ENCODE measurements around the gene DMRTC2. TPM values are rescaled to one million over a fixed set of nuclear protein-coding genes. Genes with fewer than 3 reads are reported as not detected.
A peak's percentile ranks its signal among the peaks of the same experiment; 100 is the strongest.

The DMRTC2 gene
- total RNA-seq, 1 donor from 2014 or later, result not detected

- Histone ChIP-seq H3K4me3 (ENCODE audit: low read length in 3 of 3) (no peak within 1 kb of the TSS), H3K9me3 (ENCODE audit: control insufficient read depth in 3 of 3, low read length in 3 of 3) (no peaks in the 10 kb centered on the region), H3K9ac (ENCODE audit: low read depth in 1 of 3, low read length in 3 of 3) (no peak within 1 kb of the TSS), H3K4me1 (ENCODE audit: control insufficient read depth in 3 of 3, insufficient read depth in 3 of 3, low read length in 3 of 3) (peaks cover 0 to 7% (median under 1%) of the 10 kb centered on the region in 3 donors), H3K27me3 (ENCODE audit: control insufficient read depth in 3 of 3, insufficient read depth in 3 of 3, low read length in 3 of 3) (peaks cover 0 to 7% (median 0%) of the 10 kb centered on the region in 3 donors), H3K36me3 (ENCODE audit: control insufficient read depth in 3 of 3, insufficient read depth in 3 of 3, low read length in 3 of 3) (peaks cover 0 to 2% (median 0%) of the 10 kb centered on the region in 3 donors), H3K27ac (ENCODE audit: low read depth, low read length) (no peak within 1 kb of the TSS)
These were observed 32.3 kb downstream of the DMRTC2 start, which contains the start of gene CD79A for GRCh38 chr19:41876847-41877832. Gene CD79A (plus strand): TSS chr19:41877279. CDS start chr19:41877305, 26 bp downstream.

- Histone ChIP-seq H3K9ac (ENCODE audit: low read depth in 1 of 3, low read length in 3 of 3) (no peak overlapping the region), H3K4me3 (ENCODE audit: low read length in 3 of 3) (no peak overlapping the region), H3K27me3 (ENCODE audit: control insufficient read depth in 3 of 3, insufficient read depth in 3 of 3, low read length in 3 of 3) (peaks cover 0 to 7% (median 0%) of the 10 kb centered on the region in 3 donors), H3K4me1 (ENCODE audit: control insufficient read depth in 3 of 3, insufficient read depth in 3 of 3, low read length in 3 of 3) (peaks cover 6 to 13% (median 6%) of the 10 kb centered on the region in 3 donors), H3K9me3 (ENCODE audit: control insufficient read depth in 3 of 3, low read length in 3 of 3) (no peaks in the 10 kb centered on the region), H3K27ac (ENCODE audit: low read depth, low read length) (no peak overlapping the region), H3K36me3 (ENCODE audit: control insufficient read depth in 3 of 3, insufficient read depth in 3 of 3, low read length in 3 of 3) (no peaks in the 10 kb centered on the region)
These were observed 33.4 kb downstream of the DMRTC2 start for GRCh38 chr19:41877916-41878905.

- peaks cover 10 to 18% (median 10%) of the 10 kb centered on the region in 3 donors for H3K4me1 ChIP-seq (ENCODE audit: control insufficient read depth in 3 of 3, insufficient read depth in 3 of 3, low read length in 3 of 3)
- no peaks in the 10 kb centered on the region for H3K9me3 ChIP-seq (ENCODE audit: control insufficient read depth in 3 of 3, low read length in 3 of 3)
- H3K4me3 ChIP-seq (ENCODE audit: low read length in 3 of 3), result no peak overlapping the region
- no peak overlapping the region for H3K27ac ChIP-seq (ENCODE audit: low read depth, low read length)
- H3K36me3 ChIP-seq (ENCODE audit: control insufficient read depth in 3 of 3, insufficient read depth in 3 of 3, low read length in 3 of 3), result no peaks in the 10 kb centered on the region
- peaks cover 0 to 7% (median 0%) of the 10 kb centered on the region in 3 donors for H3K27me3 ChIP-seq (ENCODE audit: control insufficient read depth in 3 of 3, insufficient read depth in 3 of 3, low read length in 3 of 3)
- H3K9ac ChIP-seq (ENCODE audit: low read depth in 1 of 3, low read length in 3 of 3), result no peak overlapping the region
These were observed 34.2 kb downstream of the DMRTC2 start for GRCh38 chr19:41879080-41879479.

- H3K27ac ChIP-seq (ENCODE audit: low read depth, low read length), result no peak overlapping the region
- no peaks in the 10 kb centered on the region for H3K36me3 ChIP-seq (ENCODE audit: control insufficient read depth in 3 of 3, insufficient read depth in 3 of 3, low read length in 3 of 3)
- no peaks in the 10 kb centered on the region for H3K9me3 ChIP-seq (ENCODE audit: control insufficient read depth in 3 of 3, low read length in 3 of 3)
- H3K4me3 ChIP-seq (ENCODE audit: low read length in 3 of 3), result no peak overlapping the region
- H3K4me1 ChIP-seq (ENCODE audit: control insufficient read depth in 3 of 3, insufficient read depth in 3 of 3, low read length in 3 of 3), result peaks cover 14 to 24% (median 15%) of the 10 kb centered on the region in 3 donors
- H3K27me3 ChIP-seq (ENCODE audit: control insufficient read depth in 3 of 3, insufficient read depth in 3 of 3, low read length in 3 of 3), result peaks cover 0 to 7% (median 0%) of the 10 kb centered on the region in 3 donors
- H3K9ac ChIP-seq (ENCODE audit: low read depth in 1 of 3, low read length in 3 of 3), result no peak overlapping the region
These were observed 35.0 kb downstream of the DMRTC2 start for GRCh38 chr19:41879670-41880328.

DNA sequence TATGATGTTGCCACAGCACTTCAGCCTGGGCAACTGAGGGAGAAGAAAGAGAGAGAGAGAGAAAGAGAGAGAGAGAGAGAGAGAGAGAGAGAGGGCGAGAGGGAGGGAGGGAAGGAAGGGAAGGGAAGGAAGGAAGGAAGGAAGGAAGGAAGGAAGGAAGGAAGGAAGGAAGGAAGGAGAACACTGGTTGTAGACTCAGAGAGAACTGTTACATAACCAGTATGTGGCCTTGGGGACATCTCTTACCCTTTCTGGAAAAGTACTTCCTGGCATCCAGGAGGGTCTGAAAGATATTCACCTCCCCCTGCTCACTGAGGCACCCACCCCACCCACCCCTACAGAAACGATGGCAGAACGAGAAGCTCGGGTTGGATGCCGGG lies 35.5 kb downstream of the DMRTC2 start:
- H3K9ac ChIP-seq (ENCODE audit: low read depth in 1 of 3, low read length in 3 of 3), result no peak overlapping the region
- H3K4me1 ChIP-seq (ENCODE audit: control insufficient read depth in 3 of 3, insufficient read depth in 3 of 3, low read length in 3 of 3), result peaks cover 17 to 28% (median 19%) of the 10 kb centered on the region in 3 donors
- no peaks in the 10 kb centered on the region for H3K9me3 ChIP-seq (ENCODE audit: control insufficient read depth in 3 of 3, low read length in 3 of 3)
- H3K4me3 ChIP-seq (ENCODE audit: low read length in 3 of 3), result no peak overlapping the region
- no peaks in the 10 kb centered on the region for H3K36me3 ChIP-seq (ENCODE audit: control insufficient read depth in 3 of 3, insufficient read depth in 3 of 3, low read length in 3 of 3)
- peaks cover 0 to 7% (median 0%) of the 10 kb centered on the region in 3 donors for H3K27me3 ChIP-seq (ENCODE audit: control insufficient read depth in 3 of 3, insufficient read depth in 3 of 3, low read length in 3 of 3)
- H3K27ac ChIP-seq (ENCODE audit: low read depth, low read length), result no peak overlapping the region

DNA sequence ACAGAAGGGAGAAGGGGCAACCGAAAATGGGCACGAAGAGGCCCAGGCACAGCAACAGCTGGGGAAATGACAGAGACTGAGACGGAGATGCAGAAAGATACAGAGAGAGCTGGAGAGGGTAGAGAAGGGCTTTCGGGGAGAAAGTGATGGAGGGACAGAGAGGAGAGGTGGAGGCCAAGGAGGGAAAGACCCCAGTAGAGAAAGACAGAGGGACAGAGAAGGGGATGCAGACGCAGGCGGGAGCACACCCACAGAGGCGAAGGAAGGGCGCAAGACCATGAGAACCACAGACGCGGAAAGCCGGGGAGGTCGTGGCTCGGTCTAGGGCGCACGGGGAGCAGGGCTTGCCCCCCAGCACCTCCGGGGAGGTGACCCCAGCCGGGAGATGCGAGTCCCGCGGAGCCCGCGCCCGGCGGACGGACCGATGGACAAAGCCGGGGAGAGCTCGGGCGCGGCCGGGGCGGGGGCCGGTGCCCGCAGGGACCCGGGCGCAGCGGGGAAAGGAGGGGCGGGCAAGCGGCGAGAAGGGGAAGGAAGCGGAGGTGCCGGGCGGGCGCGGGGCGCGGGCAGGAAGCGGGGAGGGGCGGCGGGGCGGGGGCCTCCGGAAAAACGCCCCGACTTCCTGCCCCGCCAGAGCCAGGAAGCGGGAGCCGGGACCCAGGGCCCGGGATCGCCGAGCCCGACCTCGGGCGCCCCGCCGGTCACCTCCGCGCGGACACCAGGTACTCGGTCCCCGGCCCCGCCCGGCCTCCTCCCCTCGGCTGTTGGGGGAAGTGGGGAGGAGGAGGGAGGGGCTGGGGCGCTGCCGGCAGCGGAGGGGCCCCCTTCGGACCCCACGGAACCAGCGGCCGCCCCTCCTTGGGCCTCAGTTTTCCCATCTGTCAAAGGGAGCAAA lies 38.0 kb downstream of the DMRTC2 start, which contains the start of gene ARHGEF1:
ARHGEF1 (plus strand) TSS at position 617 of the 895 bp plus-strand sequence. CDS start 4,899 bp downstream, outside the sequence.
- peak within 1 kb of the TSS; percentile 73 for H3K27ac ChIP-seq (ENCODE audit: low read depth, low read length)
- H3K27me3 ChIP-seq (ENCODE audit: control insufficient read depth in 3 of 3, insufficient read depth in 3 of 3, low read length in 3 of 3), result peaks cover 0 to 5% (median 0%) of the 10 kb centered on the region in 3 donors
- peak within 1 kb of the TSS; percentile 71 to 82 (median 75) for H3K9ac ChIP-seq (ENCODE audit: low read depth in 1 of 3, low read length in 3 of 3)
- H3K9me3 ChIP-seq (ENCODE audit: control insufficient read depth in 3 of 3, low read length in 3 of 3), result no peaks in the 10 kb centered on the region
- H3K4me3 ChIP-seq (ENCODE audit: low read length in 3 of 3), result peak within 1 kb of the TSS; percentile 96 to 98 (median 96)
- peaks cover 17 to 31% (median 26%) of the 10 kb centered on the region in 3 donors for H3K4me1 ChIP-seq (ENCODE audit: control insufficient read depth in 3 of 3, insufficient read depth in 3 of 3, low read length in 3 of 3)
- no peaks in the 10 kb centered on the region for H3K36me3 ChIP-seq (ENCODE audit: control insufficient read depth in 3 of 3, insufficient read depth in 3 of 3, low read length in 3 of 3)

GRCh38 chr19:41883463-41883820 lies 38.6 kb downstream of the DMRTC2 start:
- peak overlapping the region; percentile 71 to 82 (median 75) for H3K9ac ChIP-seq (ENCODE audit: low read depth in 1 of 3, low read length in 3 of 3)
- no peaks in the 10 kb centered on the region for H3K27me3 ChIP-seq (ENCODE audit: control insufficient read depth in 3 of 3, insufficient read depth in 3 of 3, low read length in 3 of 3)
- peak overlapping the region; percentile 96 to 98 (median 96) for H3K4me3 ChIP-seq (ENCODE audit: low read length in 3 of 3)
- H3K27ac ChIP-seq (ENCODE audit: low read depth, low read length), result peak overlapping the region; percentile 73
- peaks cover 17 to 31% (median 26%) of the 10 kb centered on the region in 3 donors for H3K4me1 ChIP-seq (ENCODE audit: control insufficient read depth in 3 of 3, insufficient read depth in 3 of 3, low read length in 3 of 3)
- peaks cover 0 to 3% (median 0%) of the 10 kb centered on the region in 3 donors for H3K36me3 ChIP-seq (ENCODE audit: control insufficient read depth in 3 of 3, insufficient read depth in 3 of 3, low read length in 3 of 3)
- no peaks in the 10 kb centered on the region for H3K9me3 ChIP-seq (ENCODE audit: control insufficient read depth in 3 of 3, low read length in 3 of 3)

- peak overlapping the region; percentile 75 to 88 (median 83) for H3K9ac ChIP-seq (ENCODE audit: low read depth in 1 of 3, low read length in 3 of 3)
- H3K27ac ChIP-seq (ENCODE audit: low read depth, low read length), result peak overlapping the region; percentile 73
- no peaks in the 10 kb centered on the region for H3K9me3 ChIP-seq (ENCODE audit: control insufficient read depth in 3 of 3, low read length in 3 of 3)
- peaks cover 17 to 31% (median 26%) of the 10 kb centered on the region in 3 donors for H3K4me1 ChIP-seq (ENCODE audit: control insufficient read depth in 3 of 3, insufficient read depth in 3 of 3, low read length in 3 of 3)
- no peaks in the 10 kb centered on the region for H3K27me3 ChIP-seq (ENCODE audit: control insufficient read depth in 3 of 3, insufficient read depth in 3 of 3, low read length in 3 of 3)
- H3K36me3 ChIP-seq (ENCODE audit: control insufficient read depth in 3 of 3, insufficient read depth in 3 of 3, low read length in 3 of 3), result peaks cover 0 to 6% (median 2%) of the 10 kb centered on the region in 3 donors
- peak overlapping the region; percentile 96 to 98 (median 96) for H3K4me3 ChIP-seq (ENCODE audit: low read length in 3 of 3)
These were observed 39.2 kb downstream of the DMRTC2 start for GRCh38 chr19:41883821-41884733.
